Endothelial cell of umbilical vein (primary cell): Measurements from ENCODE around the gene OR5C1. TPM values are rescaled to one million over a fixed set of nuclear protein-coding genes. Genes with fewer than 3 reads are reported as not detected.

Experiments
- BruUV-seq: library from RNA; stranded (reverse); fragments of 400-500 nt; replicated peaks from 2 replicates; lab custom pipeline; 2021; lab: Mats Ljungman, UMichigan
- CTCF ChIA-PET: fragments of 300-600, 350-600 bp; sonication (Branson Sonifier 250); formaldehyde crosslinking; loops from one replicate; lab custom pipeline; 2021; ENCODE audit warnings: antibody characterized with exemption, inconsistent platforms; lab: Charles Lee
- POLR2A ChIA-PET: fragments of 300-600, 350-600 bp; sonication (Branson Sonifier 250); formaldehyde crosslinking; loops from one replicate; lab custom pipeline; 2021; ENCODE audit warnings: antibody characterized with exemption, inconsistent platforms; lab: Charles Lee
- DNase-seq: peaks from one replicate; pipeline ENCODE4 v3.0.0-alpha.2; 2011; ENCODE audit warnings: low read depth, low spot score
- FAIRE-seq: peaks from 2 replicates; lab custom pipeline; 2011; peaks lifted over from hg19 to GRCh38; lab: Jason Lieb, UNC
- H2AFZ ChIP-seq: 2 replicates; pipeline ENCODE4 v1.6.0; 2012; ENCODE audit warnings: low read depth, low read length, control low read depth, inconsistent platforms
- H3K27ac ChIP-seq: 2 replicates; pipeline ENCODE4 v1.5.1; 2011; ENCODE audit warnings: low read depth, mild to moderate bottlenecking, control low read depth, low read length, moderate library complexity; ENCODE audit not compliant: insufficient read depth
- H3K27me3 ChIP-seq, 2 experiments: 2 replicates each; pipeline versions ENCODE4 v1.6.0 to v1.6.1; 2011; ENCODE audit warnings: low read length in 2 of 2, mixed read lengths in 1 of 2; ENCODE audit not compliant: control insufficient read depth in 2 of 2, insufficient read depth in 2 of 2
- H3K36me3 ChIP-seq, 2 experiments: 2 replicates in 1 of 2; 3 replicates in 1 of 2; pipeline ENCODE4 v1.5.1; 2011; ENCODE audit warnings: low read length in 2 of 2, mild to moderate bottlenecking in 1 of 2, moderate library complexity in 1 of 2; ENCODE audit not compliant: control insufficient read depth in 2 of 2, insufficient read depth in 2 of 2; ENCODE audit errors: extremely low read depth in 1 of 2
- H3K4me1 ChIP-seq: 3 replicates; pipeline ENCODE4 v1.5.1; 2011; ENCODE audit warnings: mild to moderate bottlenecking, low read length; ENCODE audit not compliant: control insufficient read depth, insufficient read depth; ENCODE audit errors: extremely low read depth
- H3K4me2 ChIP-seq: 2 replicates; pipeline ENCODE4 v1.6.1; 2011; ENCODE audit warnings: low read length, control low read depth, mixed read lengths; ENCODE audit not compliant: insufficient read depth
- H3K4me3 ChIP-seq, 3 experiments: fragments of 200-600 bp in 1 of 3; sonication (generic), shearing (Covaris generic) in 1 of 3; replicated peaks in 1 of 3; 2 replicates each; pipeline ENCODE4 v1.5.1; 2011 to 2016; ENCODE audit warnings: control low read depth in 3 of 3, low read length in 3 of 3, mild to moderate bottlenecking in 2 of 3, inconsistent platforms in 1 of 3, low read depth in 1 of 3, moderate library complexity in 1 of 3; ENCODE audit not compliant: insufficient read depth in 1 of 3
- H3K79me2 ChIP-seq: 2 replicates; pipeline ENCODE4 v1.6.0; 2012; ENCODE audit warnings: low read length, inconsistent platforms; ENCODE audit not compliant: control insufficient read depth, insufficient read depth
- H3K9ac ChIP-seq: replicated peaks from 2 replicates; pipeline ENCODE3; 2011; ENCODE audit warnings: low read length, control low read depth; ENCODE audit not compliant: insufficient read depth; ENCODE audit errors: extremely low read depth
- H3K9me1 ChIP-seq: replicated peaks from 3 replicates; pipeline ENCODE4 v1.6.0; 2011; ENCODE audit warnings: mild to moderate bottlenecking, low read length; ENCODE audit not compliant: control insufficient read depth, insufficient read depth; ENCODE audit errors: extremely low read depth
- H3K9me3 ChIP-seq: replicated peaks from 2 replicates; pipeline ENCODE4 v1.5.1; 2012; ENCODE audit warnings: low read length, inconsistent platforms; ENCODE audit not compliant: control insufficient read depth, insufficient read depth
- H4K20me1 ChIP-seq: replicated peaks from 2 replicates; pipeline ENCODE3; 2011; ENCODE audit warnings: mild to moderate bottlenecking, low read length; ENCODE audit not compliant: control insufficient read depth, insufficient read depth; ENCODE audit errors: extremely low read depth
- EZH2 ChIP-seq: IDR thresholded peaks from 2 replicates; pipeline ENCODE4 v1.6.1; 2012; ENCODE audit warnings: borderline replicate concordance, low read depth, mild to moderate bottlenecking, moderate library complexity, low read length, inconsistent platforms; ENCODE audit not compliant: severe bottlenecking
- FOS ChIP-seq: IDR thresholded peaks from 2 replicates; pipeline ENCODE4 v1.6.1; 2011; ENCODE audit warnings: mild to moderate bottlenecking, low read length, moderate library complexity, borderline replicate concordance; ENCODE audit not compliant: insufficient read depth
- GATA2 ChIP-seq: IDR thresholded peaks from 2 replicates; pipeline ENCODE4 v1.7.0; 2011; ENCODE audit warnings: low read depth, mild to moderate bottlenecking, moderate library complexity, mixed read lengths, low read length; ENCODE audit not compliant: insufficient read length, insufficient read depth
- JUN ChIP-seq: IDR thresholded peaks from 2 replicates; pipeline ENCODE4 v1.6.1; 2011; ENCODE audit warnings: borderline replicate concordance, low read depth; ENCODE audit not compliant: insufficient read length, insufficient read depth
- MYC ChIP-seq: IDR thresholded peaks from one replicate; pipeline ENCODE4 v1.6.1; 2011; ENCODE audit warnings: mild to moderate bottlenecking, low read depth, low read length
- POLR2A ChIP-seq: IDR thresholded peaks from 2 replicates; pipeline ENCODE4 v1.6.1; 2012; ENCODE audit warnings: low read depth, mild to moderate bottlenecking, control low read depth, low read length
- POLR2AphosphoS5 ChIP-seq: IDR thresholded peaks from 2 replicates; pipeline ENCODE4 v1.6.1; 2012; ENCODE audit warnings: low read depth, mild to moderate bottlenecking, control low read depth, low read length, moderate library complexity; ENCODE audit not compliant: insufficient read depth
- dilution Hi-C: fragments of 300-500 bp; cut with MboI; formaldehyde crosslinking; loops from one replicate; pipeline ENCODE4 v1.15.0; 2019; ENCODE audit warnings: low sequenced_read_pairs; ENCODE audit not compliant: extremely low pct_ligation_motif_present
- intact Hi-C: fragments of 100-400 bp; cut with micrococcal nuclease; formaldehyde crosslinking; loops from one replicate; pipeline ENCODE4 v1.10.0; 2022
- polyA plus RNA-seq, 4 experiments: library from polyadenylated mRNA; depleted of rRNA in 3 of 4; stranded (reverse) in 3 of 4; unstranded in 1 of 4; fragments of >200 nt; gene quantifications; 2 replicates each; pipeline versions ENCODE4 v1.2.1 to v1.2.3, GENCODE V29; 2011 to 2012; ENCODE audit warnings: missing spikeins in 1 of 4
- total RNA-seq: library from RNA; stranded (reverse); gene quantifications from 2 replicates; pipeline ENCODE4 v1.2.3, GENCODE V29; 2021
- TF ChIP-seq, protein P1 (sequence below): IDR thresholded peaks from 2 replicates; pipeline ENCODE4 v1.6.1; 2011; ENCODE audit not compliant: insufficient read depth, insufficient read length
- TF ChIP-seq, protein P2 (sequence below), 2 donors: IDR thresholded peaks; 1 replicate in 1 of 2; 2 replicates in 1 of 2; pipeline ENCODE4 v1.5.1; 2011; ENCODE audit warnings: low read length in 2 of 2, mild to moderate bottlenecking in 2 of 2, moderate library complexity in 2 of 2, control low read depth in 1 of 2, inconsistent platforms in 1 of 2, low read depth in 1 of 2; ENCODE audit not compliant: insufficient read depth in 1 of 2; ENCODE audit errors: extremely low read depth in 1 of 2

The OR5C1 gene
- total and polyA plus RNA-seq, 2 donors (not counting 3 experiments of a cell fraction or from before 2014, with no cell fraction given): not detected

DNA sequence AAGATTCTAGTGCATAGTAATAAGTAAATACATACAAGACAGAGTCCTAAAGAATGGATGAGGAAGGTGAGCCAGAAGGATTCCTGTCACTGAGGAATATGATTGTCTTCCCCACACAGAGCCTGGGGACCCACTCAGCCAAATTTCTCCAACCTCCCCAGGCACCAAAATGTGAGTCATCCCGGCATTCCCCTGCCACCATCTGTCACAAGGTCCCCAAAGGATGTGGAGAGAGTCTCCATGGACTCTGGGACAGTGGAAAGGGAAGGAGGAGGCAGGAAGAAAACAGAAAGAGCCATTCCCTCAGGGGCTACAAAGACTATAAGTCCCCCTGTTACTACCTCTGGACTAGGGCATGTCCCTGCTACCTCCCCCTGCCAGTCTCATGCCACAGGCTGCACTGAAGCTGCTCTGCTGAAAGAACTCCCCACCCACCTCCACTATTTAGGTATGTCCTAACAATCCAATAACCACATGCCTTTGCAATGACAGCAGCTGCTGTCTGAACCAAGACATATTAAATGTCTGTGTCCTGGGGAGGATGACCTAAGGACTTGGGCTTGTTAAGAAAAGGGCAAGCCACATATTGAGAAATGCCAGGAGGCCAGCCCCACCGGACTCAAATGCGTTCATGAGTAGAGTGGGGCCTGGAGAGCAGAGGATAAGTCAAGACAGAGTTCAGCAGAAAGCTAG lies 10.7 kb upstream of the OR5C1 start:
- POLR2A ChIA-PET: no interaction called here

More for the DNA sequence above, 10.7 kb upstream of the OR5C1 start:
- Histone ChIP-seq H3K9me3 (no peaks in the 10 kb centered on the region), H3K27ac (no peak overlapping the region), H4K20me1 (no peaks in the 10 kb centered on the region), H3K4me3 (no peak overlapping the region), H3K9ac (no peak overlapping the region), H3K36me3 (no peaks in the 10 kb centered on the region), H3K4me2 (no peak overlapping the region), H3K4me1 (no peaks in the 10 kb centered on the region), H3K27me3 (peaks cover 1 to 3% of the 10 kb centered on the region in 2 experiments), H2AFZ (no peak overlapping the region), H3K79me2 (no peaks in the 10 kb centered on the region), H3K9me1 (no peaks in the 10 kb centered on the region)
- no peak for DNase-seq
- no peak for FAIRE-seq
- no TSS peak for BruUV-seq
- dilution Hi-C loops: no loop called here
- no peak for TF ChIP-seq POLR2A
- TF ChIP-seq JUN: no peak
- TF ChIP-seq GATA2: no peak
- TF ChIP-seq MYC: no peak
- TF ChIP-seq FOS: no peak
- TF ChIP-seq EZH2: no peak
- TF ChIP-seq, protein P1, sequence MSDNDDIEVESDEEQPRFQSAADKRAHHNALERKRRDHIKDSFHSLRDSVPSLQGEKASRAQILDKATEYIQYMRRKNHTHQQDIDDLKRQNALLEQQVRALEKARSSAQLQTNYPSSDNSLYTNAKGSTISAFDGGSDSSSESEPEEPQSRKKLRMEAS: no peak
- TF ChIP-seq POLR2AphosphoS5: no peak
- TF ChIP-seq, protein P2, sequence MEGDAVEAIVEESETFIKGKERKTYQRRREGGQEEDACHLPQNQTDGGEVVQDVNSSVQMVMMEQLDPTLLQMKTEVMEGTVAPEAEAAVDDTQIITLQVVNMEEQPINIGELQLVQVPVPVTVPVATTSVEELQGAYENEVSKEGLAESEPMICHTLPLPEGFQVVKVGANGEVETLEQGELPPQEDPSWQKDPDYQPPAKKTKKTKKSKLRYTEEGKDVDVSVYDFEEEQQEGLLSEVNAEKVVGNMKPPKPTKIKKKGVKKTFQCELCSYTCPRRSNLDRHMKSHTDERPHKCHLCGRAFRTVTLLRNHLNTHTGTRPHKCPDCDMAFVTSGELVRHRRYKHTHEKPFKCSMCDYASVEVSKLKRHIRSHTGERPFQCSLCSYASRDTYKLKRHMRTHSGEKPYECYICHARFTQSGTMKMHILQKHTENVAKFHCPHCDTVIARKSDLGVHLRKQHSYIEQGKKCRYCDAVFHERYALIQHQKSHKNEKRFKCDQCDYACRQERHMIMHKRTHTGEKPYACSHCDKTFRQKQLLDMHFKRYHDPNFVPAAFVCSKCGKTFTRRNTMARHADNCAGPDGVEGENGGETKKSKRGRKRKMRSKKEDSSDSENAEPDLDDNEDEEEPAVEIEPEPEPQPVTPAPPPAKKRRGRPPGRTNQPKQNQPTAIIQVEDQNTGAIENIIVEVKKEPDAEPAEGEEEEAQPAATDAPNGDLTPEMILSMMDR (IDR thresholded peaks at IDR 0.05; ENCODE audit: extremely low read depth in 1 of 2, insufficient read depth in 1 of 2, low read depth in 1 of 2, low read length in 2 of 2): no peak
- CTCF ChIA-PET: interaction anchor here (0.7 kb wide), 1 partner anchor 279 kb away, joined by 3 read pairs; no protein-coding TSS in a partner anchor
- intact Hi-C loops: no loop called here
